ENCODE results near the gene FSCN2. TPM values are rescaled to one million over a fixed set of nuclear protein-coding genes. Genes with fewer than 3 reads are reported as not detected.

The FSCN2 gene
- total RNA-seq, 3 donors from 2014 or later (not counting 1 experiment from before 2014, with no cell fraction given), result 0.26 to 2.6 (median 1.0) TPM

DNA sequence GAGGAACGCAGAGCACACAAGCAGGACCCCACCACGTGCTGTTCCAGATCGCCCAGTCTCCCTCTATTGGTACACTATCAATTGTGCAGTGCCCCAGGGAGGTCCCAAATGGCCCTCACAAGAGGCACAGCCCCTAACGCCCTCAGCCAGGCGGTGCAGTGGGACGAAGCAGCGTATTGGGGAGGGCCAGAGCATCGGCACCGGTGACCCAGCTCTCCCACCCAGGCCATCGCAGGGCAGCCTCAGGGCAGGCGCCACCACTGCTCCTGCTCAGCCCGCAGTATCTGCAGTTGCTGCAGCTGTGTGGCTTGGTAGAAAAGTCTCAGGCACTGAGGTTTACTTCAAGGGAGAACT lies 29.9 kb downstream of the FSCN2 start:
- WGBS (ENCODE audit: insufficient coverage), result 96% methylated on average over 12 of the region's 12 CpGs
- Histone ChIP-seq H3K4me3 (ENCODE audit: low read length) (no peak overlapping the region), H3K9me3 (ENCODE audit: control insufficient read depth, insufficient read depth, low read length) (no peaks in the 10 kb centered on the region), H3K36me3 (ENCODE audit: control insufficient read depth, insufficient read depth, low read length) (peaks cover 19% of the 10 kb centered on the region), H3K27ac (ENCODE audit: low read length) (no peak overlapping the region), H3K27me3 (ENCODE audit: control insufficient read depth, insufficient read depth, low read length) (no peaks in the 10 kb centered on the region), H3K4me1 (ENCODE audit: control insufficient read depth, insufficient read depth, low read length) (peaks cover 19% of the 10 kb centered on the region)
- Mint-ChIP-seq H3K27ac (no peak overlapping the region), H3K9me3 (no peaks in the 10 kb centered on the region), H3K4me3 (no peak overlapping the region), H3K36me3 (no peaks in the 10 kb centered on the region), H3K4me1 (peaks cover 11 to 13% of the 10 kb centered on the region in 2 donors), H3K27me3 (ENCODE audit: low read depth in 2 of 2) (no peaks in the 10 kb centered on the region)
- TF ChIP-seq CTCF (IDR thresholded peaks at IDR 0.05), result no peak
- no peak for ATAC-seq
- intact Hi-C loops (cut with micrococcal nuclease), result no loop called here
- DNase-seq, result no peak

- no peaks in the 10 kb centered on the region for H3K27me3 ChIP-seq (ENCODE audit: control insufficient read depth, insufficient read depth, low read length)
- H3K27ac Mint-ChIP-seq, result no peak overlapping the region
- no peak overlapping the region for H3K27ac ChIP-seq (ENCODE audit: low read length)
- ATAC-seq (no peak), DNase-seq (no peak)
- no peak overlapping the region for H3K4me3 ChIP-seq (ENCODE audit: low read length)
- H3K4me3 Mint-ChIP-seq, result no peak overlapping the region
- intact Hi-C loops (cut with micrococcal nuclease), result no loop called here
- H3K9me3 Mint-ChIP-seq, result no peaks in the 10 kb centered on the region
- H3K4me1 ChIP-seq (ENCODE audit: control insufficient read depth, insufficient read depth, low read length), result peaks cover 8% of the 10 kb centered on the region
- H3K36me3 ChIP-seq (ENCODE audit: control insufficient read depth, insufficient read depth, low read length), result peaks cover 27% of the 10 kb centered on the region
- no peaks in the 10 kb centered on the region for H3K36me3 Mint-ChIP-seq
- WGBS (ENCODE audit: insufficient coverage), result 90% methylated on average over 27 of the region's 27 CpGs
- H3K27me3 Mint-ChIP-seq (ENCODE audit: low read depth in 2 of 2), result no peaks in the 10 kb centered on the region
- H3K9me3 ChIP-seq (ENCODE audit: control insufficient read depth, insufficient read depth, low read length), result no peaks in the 10 kb centered on the region
- TF ChIP-seq CTCF (IDR thresholded peaks at IDR 0.05), result no peak
- peaks cover under 1 to 2% of the 10 kb centered on the region in 2 donors for H3K4me1 Mint-ChIP-seq
Observed at GRCh38 chr17:81558941-81559806, 31.0 kb downstream of the FSCN2 start.

GRCh38 chr17:81561494-81561885 lies 33.3 kb downstream of the FSCN2 start:
- Histone ChIP-seq H3K4me1 (ENCODE audit: control insufficient read depth, insufficient read depth, low read length) (peaks cover 6% of the 10 kb centered on the region), H3K27me3 (ENCODE audit: control insufficient read depth, insufficient read depth, low read length) (no peaks in the 10 kb centered on the region), H3K9me3 (ENCODE audit: control insufficient read depth, insufficient read depth, low read length) (no peaks in the 10 kb centered on the region), H3K27ac (ENCODE audit: low read length) (peak overlapping the region; percentile 34), H3K4me3 (ENCODE audit: low read length) (no peak overlapping the region), H3K36me3 (ENCODE audit: control insufficient read depth, insufficient read depth, low read length) (peaks cover 46% of the 10 kb centered on the region)
- DNase-seq, result no peak
- Mint-ChIP-seq H3K4me1 (no peaks in the 10 kb centered on the region), H3K27me3 (ENCODE audit: low read depth in 2 of 2) (no peaks in the 10 kb centered on the region), H3K27ac (no peak overlapping the region), H3K9me3 (no peaks in the 10 kb centered on the region), H3K4me3 (no peak overlapping the region), H3K36me3 (no peaks in the 10 kb centered on the region)
- 83% methylated on average over 4 of the region's 4 CpGs for WGBS (ENCODE audit: insufficient coverage)
- no peak for ATAC-seq
- intact Hi-C loops (cut with micrococcal nuclease), result no loop called here
- no peak for TF ChIP-seq CTCF (IDR thresholded peaks at IDR 0.05)

Measured in natural killer cell (primary cell).